ENCODE measurements around the gene TNS1.

DNA sequence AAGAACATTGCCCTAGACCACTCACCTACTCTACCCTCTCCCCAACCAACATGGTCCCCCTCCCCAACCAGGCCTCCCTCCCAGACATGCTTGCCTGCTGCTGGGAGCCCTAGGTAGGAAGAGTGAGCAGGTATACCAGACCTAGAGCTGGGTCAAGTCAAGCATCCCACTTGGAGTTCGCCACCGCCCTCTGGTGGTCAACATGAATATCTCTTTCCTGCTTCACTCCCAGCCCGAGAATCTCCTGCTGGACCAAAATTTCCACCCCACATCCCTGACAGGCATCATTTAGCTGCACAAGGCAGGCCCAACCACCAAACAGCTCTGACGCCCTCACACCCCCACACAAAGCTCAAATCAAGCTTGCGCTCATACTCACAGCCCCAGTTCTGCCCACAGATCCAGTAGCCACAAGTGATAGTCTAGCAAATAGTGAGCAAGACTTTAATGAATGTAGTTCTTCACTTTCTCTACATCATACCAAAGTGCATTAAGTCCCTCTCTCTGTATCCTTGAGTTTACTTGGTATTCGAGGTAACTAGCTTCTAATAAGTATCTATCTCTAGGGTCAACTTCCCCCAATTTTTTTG is 116.0 kb downstream of the TNS1 start:
- TF ChIP-seq POLR2A (IDR thresholded peaks at IDR 0.05) (no peak), CTCF (IDR thresholded peaks at IDR 0.05) (peak; percentile 48 to 84 (median 68))
